ENCODE measurements around the gene DARS2. TPM values are rescaled to one million over a fixed set of nuclear protein-coding genes. Genes with fewer than 3 reads are reported as not detected.

DARS2 gene
- total and polyA plus RNA-seq, 10 of the 15 experiments (the other 5 are each of a cell fraction or from before 2014, with no cell fraction given), result 23.9 to 69.7 (median 37.3) TPM

- no peak for TF ChIP-seq SPI1 (IDR thresholded peaks at IDR 0.05; ENCODE audit: borderline replicate concordance, insufficient read depth, low read depth, low read length)
- TF ChIP-seq, protein P1, sequence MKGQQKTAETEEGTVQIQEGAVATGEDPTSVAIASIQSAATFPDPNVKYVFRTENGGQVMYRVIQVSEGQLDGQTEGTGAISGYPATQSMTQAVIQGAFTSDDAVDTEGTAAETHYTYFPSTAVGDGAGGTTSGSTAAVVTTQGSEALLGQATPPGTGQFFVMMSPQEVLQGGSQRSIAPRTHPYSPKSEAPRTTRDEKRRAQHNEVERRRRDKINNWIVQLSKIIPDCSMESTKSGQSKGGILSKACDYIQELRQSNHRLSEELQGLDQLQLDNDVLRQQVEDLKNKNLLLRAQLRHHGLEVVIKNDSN (IDR thresholded peaks at IDR 0.05; ENCODE audit: borderline replicate concordance, extremely low read length, insufficient read depth, low read depth, low read length), result peak; percentile 88
- TF ChIP-seq, protein P2, sequence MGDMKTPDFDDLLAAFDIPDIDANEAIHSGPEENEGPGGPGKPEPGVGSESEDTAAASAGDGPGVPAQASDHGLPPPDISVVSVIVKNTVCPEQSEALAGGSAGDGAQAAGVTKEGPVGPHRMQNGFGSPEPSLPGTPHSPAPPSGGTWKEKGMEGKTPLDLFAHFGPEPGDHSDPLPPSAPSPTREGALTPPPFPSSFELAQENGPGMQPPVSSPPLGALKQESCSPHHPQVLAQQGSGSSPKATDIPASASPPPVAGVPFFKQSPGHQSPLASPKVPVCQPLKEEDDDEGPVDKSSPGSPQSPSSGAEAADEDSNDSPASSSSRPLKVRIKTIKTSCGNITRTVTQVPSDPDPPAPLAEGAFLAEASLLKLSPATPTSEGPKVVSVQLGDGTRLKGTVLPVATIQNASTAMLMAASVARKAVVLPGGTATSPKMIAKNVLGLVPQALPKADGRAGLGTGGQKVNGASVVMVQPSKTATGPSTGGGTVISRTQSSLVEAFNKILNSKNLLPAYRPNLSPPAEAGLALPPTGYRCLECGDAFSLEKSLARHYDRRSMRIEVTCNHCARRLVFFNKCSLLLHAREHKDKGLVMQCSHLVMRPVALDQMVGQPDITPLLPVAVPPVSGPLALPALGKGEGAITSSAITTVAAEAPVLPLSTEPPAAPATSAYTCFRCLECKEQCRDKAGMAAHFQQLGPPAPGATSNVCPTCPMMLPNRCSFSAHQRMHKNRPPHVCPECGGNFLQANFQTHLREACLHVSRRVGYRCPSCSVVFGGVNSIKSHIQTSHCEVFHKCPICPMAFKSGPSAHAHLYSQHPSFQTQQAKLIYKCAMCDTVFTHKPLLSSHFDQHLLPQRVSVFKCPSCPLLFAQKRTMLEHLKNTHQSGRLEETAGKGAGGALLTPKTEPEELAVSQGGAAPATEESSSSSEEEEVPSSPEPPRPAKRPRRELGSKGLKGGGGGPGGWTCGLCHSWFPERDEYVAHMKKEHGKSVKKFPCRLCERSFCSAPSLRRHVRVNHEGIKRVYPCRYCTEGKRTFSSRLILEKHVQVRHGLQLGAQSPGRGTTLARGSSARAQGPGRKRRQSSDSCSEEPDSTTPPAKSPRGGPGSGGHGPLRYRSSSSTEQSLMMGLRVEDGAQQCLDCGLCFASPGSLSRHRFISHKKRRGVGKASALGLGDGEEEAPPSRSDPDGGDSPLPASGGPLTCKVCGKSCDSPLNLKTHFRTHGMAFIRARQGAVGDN (IDR thresholded peaks at IDR 0.05), result peak; percentile 93
- TF ChIP-seq SREBF1 (IDR thresholded peaks at IDR 0.05; ENCODE audit: low read length), result no peak
- TF ChIP-seq, protein P3, sequence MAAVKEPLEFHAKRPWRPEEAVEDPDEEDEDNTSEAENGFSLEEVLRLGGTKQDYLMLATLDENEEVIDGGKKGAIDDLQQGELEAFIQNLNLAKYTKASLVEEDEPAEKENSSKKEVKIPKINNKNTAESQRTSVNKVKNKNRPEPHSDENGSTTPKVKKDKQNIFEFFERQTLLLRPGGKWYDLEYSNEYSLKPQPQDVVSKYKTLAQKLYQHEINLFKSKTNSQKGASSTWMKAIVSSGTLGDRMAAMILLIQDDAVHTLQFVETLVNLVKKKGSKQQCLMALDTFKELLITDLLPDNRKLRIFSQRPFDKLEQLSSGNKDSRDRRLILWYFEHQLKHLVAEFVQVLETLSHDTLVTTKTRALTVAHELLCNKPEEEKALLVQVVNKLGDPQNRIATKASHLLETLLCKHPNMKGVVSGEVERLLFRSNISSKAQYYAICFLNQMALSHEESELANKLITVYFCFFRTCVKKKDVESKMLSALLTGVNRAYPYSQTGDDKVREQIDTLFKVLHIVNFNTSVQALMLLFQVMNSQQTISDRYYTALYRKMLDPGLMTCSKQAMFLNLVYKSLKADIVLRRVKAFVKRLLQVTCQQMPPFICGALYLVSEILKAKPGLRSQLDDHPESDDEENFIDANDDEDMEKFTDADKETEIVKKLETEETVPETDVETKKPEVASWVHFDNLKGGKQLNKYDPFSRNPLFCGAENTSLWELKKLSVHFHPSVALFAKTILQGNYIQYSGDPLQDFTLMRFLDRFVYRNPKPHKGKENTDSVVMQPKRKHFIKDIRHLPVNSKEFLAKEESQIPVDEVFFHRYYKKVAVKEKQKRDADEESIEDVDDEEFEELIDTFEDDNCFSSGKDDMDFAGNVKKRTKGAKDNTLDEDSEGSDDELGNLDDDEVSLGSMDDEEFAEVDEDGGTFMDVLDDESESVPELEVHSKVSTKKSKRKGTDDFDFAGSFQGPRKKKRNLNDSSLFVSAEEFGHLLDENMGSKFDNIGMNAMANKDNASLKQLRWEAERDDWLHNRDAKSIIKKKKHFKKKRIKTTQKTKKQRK (IDR thresholded peaks at IDR 0.05; ENCODE audit: low read depth, low read length), result no peak
- TF ChIP-seq NFYA (IDR thresholded peaks at IDR 0.05; ENCODE audit: borderline replicate concordance, low read depth, low read length), result no peak
- peak; percentile 94 for TF ChIP-seq CREB1 (IDR thresholded peaks at IDR 0.05; ENCODE audit: low read depth)
- TF ChIP-seq DPF2 (IDR thresholded peaks at IDR 0.05), result no peak; the same call in 1 of the 2 replicates
- TF ChIP-seq ZBED1 (IDR thresholded peaks at IDR 0.05; ENCODE audit: borderline replicate concordance), result peak; percentile 79
- no peak for TF ChIP-seq SIX5 (IDR thresholded peaks at IDR 0.05; ENCODE audit: low read depth, low read length, severe bottlenecking)
- peak; percentile 1; the same call in 1 of the 2 replicates for TF ChIP-seq FOXM1 (IDR thresholded peaks at IDR 0.05; ENCODE audit: low read depth, low read length)
- TF ChIP-seq POLR2AphosphoS2 (IDR thresholded peaks at IDR 0.05; ENCODE audit: low read depth, low read length), result peak; percentile 100
- no peak for TF ChIP-seq WRNIP1 (IDR thresholded peaks at IDR 0.05; ENCODE audit: borderline replicate concordance, low read depth, low read length)
- no peak; the same call in 1 of the 2 replicates for TF ChIP-seq HSF1 (IDR thresholded peaks at IDR 0.05; ENCODE audit: low read depth, low read length)
- TF ChIP-seq EGR1 (IDR thresholded peaks at IDR 0.05; ENCODE audit: borderline replicate concordance in 1 of 2, low read depth in 2 of 2, low read length in 2 of 2), result peak in 1 of 2 experiments; percentile 11; a peak in 1 of 3 replicates
- peak; percentile 99 for TF ChIP-seq HDGF (IDR thresholded peaks at IDR 0.05)
- TF ChIP-seq TCF12 (IDR thresholded peaks at IDR 0.05; ENCODE audit: low read depth, low read length), result peak; percentile 87; the same call in 1 of the 2 replicates
Measured at GRCh38 chr1:173867753-173868265, 43.3 kb downstream of the DARS2 start, which contains the start of gene GAS5 (continued).

All from GM12878 (cell line).